ENCODE measurements around the gene SMG6.
A peak's percentile ranks its signal among the peaks of the same experiment; 100 is the strongest.

SMG6 gene

GRCh38 chr17:2303204-2304188 lies at the start of gene SMG6, which contains the start of gene SRR:
Gene SMG6, minus strand, starts transcription at chr17:2303785. Its CDS starts 65 bp downstream, at chr17:2303720.
Gene SRR, plus strand, starts transcription at chr17:2303950. Its CDS starts 11,611 bp downstream, at chr17:2315561.
- POLR2A ChIA-PET: interaction anchor here (0.6 to 3.9 kb wide), 33 partner anchors 8 to 274 kb away, joined by 3 to 46 read pairs (median 4); partner anchors contain the start of genes DPH1, METTL16, MNT and SGSM2
- Histone ChIP-seq H3K4me3 (ENCODE audit: low read depth, low read length) (peak within 1 kb of the TSS; percentile 91), H3K36me3 (ENCODE audit: control insufficient read depth in 2 of 2, insufficient read depth in 1 of 2, low read length in 2 of 2) (peaks cover 15 to 24% of the 10 kb centered on the region in 2 experiments), H3K9me3 (ENCODE audit: control insufficient read depth, insufficient read depth, low read depth, low read length) (no peaks in the 10 kb centered on the region), H3K4me1 (ENCODE audit: control insufficient read depth, insufficient read depth, low read length) (no peaks in the 10 kb centered on the region), H3K27ac (ENCODE audit: extremely low read depth, low read depth, low read length) (peak within 1 kb of the TSS; percentile 97)
- CTCF ChIA-PET: interaction anchor here (0.6 to 2.8 kb wide), 4 partner anchors 20 to 210 kb away, joined by 3 to 15 read pairs (median 4); no protein-coding TSS in a partner anchor
- TF ChIP-seq ZNF645 (tag by site-specific recombination; IDR thresholded peaks at IDR 0.05) (no peak), KLF10 (tag by site-specific recombination; IDR thresholded peaks at IDR 0.05) (peak; percentile 73; the same call in 1 of the 2 replicates), OVOL3 (tag by site-specific recombination; IDR thresholded peaks at IDR 0.05) (no peak), PRDM4 (tag by site-specific recombination; IDR thresholded peaks at IDR 0.05) (peak; percentile 18; the same call in 1 of the 2 replicates), ZNF16 (tag by site-specific recombination; IDR thresholded peaks at IDR 0.05; ENCODE audit: low read depth) (no peak), REPIN1 (tag by site-specific recombination; IDR thresholded peaks at IDR 0.05; ENCODE audit: low read depth) (peak; percentile 53; the same call in 1 of the 2 replicates), ZNF426 (tag by site-specific recombination; IDR thresholded peaks at IDR 0.05) (no peak), ZNF26 (tag by site-specific recombination; IDR thresholded peaks at IDR 0.05) (no peak), OSR2 (tag by site-specific recombination; IDR thresholded peaks at IDR 0.05) (peak; percentile 46), ZNF2 (tag by site-specific recombination; IDR thresholded peaks at IDR 0.05) (0 out of 2 replicates have a peak, but pooled peaks have one; percentile 27), ZNF214 (tag by site-specific recombination; IDR thresholded peaks at IDR 0.05; ENCODE audit: borderline replicate concordance) (no peak), ZNF133 (tag by site-specific recombination; IDR thresholded peaks at IDR 0.05) (no peak), ZNF513 (tag by site-specific recombination; IDR thresholded peaks at IDR 0.05) (peak; percentile 61; the same call in 1 of the 2 replicates), ZSCAN16 (tag by site-specific recombination; IDR thresholded peaks at IDR 0.05) (no peak), SP7 (tag by site-specific recombination; IDR thresholded peaks at IDR 0.05) (peak; percentile 68), SCRT2 (tag by site-specific recombination; IDR thresholded peaks at IDR 0.05) (no peak), ZNF121 (tag by site-specific recombination; IDR thresholded peaks at IDR 0.05) (no peak), ZNF571 (tag by site-specific recombination; IDR thresholded peaks at IDR 0.05) (no peak), ZNF843 (tag by site-specific recombination; IDR thresholded peaks at IDR 0.05) (peak; percentile 45; the same call in 1 of the 2 replicates), ZNF501 (tag by site-specific recombination; IDR thresholded peaks at IDR 0.05) (peak; percentile 54; the same call in 1 of the 2 replicates), ZNF18 (tag by site-specific recombination; IDR thresholded peaks at IDR 0.05) (no peak), ZNF488 (tag by site-specific recombination; IDR thresholded peaks at IDR 0.05) (no peak), ZNF768 (tag by site-specific recombination; IDR thresholded peaks at IDR 0.05) (no peak), ZXDB (tag by site-specific recombination; IDR thresholded peaks at IDR 0.05) (no peak), ZNF146 (tag by site-specific recombination; IDR thresholded peaks at IDR 0.05) (no peak), ZNF433 (tag by site-specific recombination; IDR thresholded peaks at IDR 0.05; ENCODE audit: low read depth) (no peak), ZNF677 (tag by site-specific recombination; IDR thresholded peaks at IDR 0.05) (no peak)
